ENCODE data around the gene CHCHD3. TPM values are rescaled to one million over a fixed set of nuclear protein-coding genes. Genes with fewer than 3 reads are reported as not detected.
"Not testable (repeated sequence)": the region's sequence is repeated elsewhere in the genome, so short reads cannot be mapped to it uniquely, and the experiment has no call there.

CHCHD3 gene
- total RNA-seq, 1 experiment from 2014 or later = 181 TPM

DNA sequence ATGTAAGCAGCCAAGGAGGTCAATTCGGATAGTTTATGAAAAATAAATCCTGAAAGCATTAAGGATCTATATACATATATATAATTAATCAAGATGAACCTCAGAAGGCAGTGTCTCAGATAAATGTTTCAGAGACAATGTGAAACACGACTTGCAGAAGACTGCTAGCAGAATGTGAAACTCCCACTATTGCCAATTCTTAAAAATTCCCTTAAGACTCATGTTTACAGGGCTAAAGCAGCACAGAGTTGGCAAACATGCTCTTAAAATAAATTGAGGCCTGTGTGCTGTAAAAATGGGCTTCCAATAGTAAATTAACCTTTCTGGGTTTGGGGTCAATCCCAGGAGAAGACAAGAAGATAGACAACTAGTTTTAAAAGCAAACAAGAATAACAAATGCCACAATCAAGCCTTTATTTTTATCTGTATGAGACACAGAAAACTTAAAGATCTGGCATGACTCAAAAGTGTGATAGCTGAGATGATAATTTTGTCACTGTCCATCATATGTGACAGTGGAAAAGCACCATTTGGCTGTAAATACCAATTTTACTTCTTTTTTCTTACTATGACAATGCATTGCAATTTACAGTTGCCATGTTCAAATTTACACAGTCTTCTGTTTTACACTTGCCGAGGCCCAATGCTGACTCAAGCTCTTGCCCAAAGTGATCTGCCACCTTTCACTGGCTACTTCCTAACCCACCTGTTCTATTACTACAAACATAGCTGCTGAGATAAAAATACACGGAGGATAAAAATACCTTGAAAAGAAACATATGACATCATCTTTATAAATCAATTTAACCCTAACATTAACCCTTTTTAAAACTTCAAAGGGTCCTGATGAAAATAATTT lies 78.6 kb downstream of the CHCHD3 start:
- DNase-seq (ENCODE audit: low spot score) = no peak

DNA sequence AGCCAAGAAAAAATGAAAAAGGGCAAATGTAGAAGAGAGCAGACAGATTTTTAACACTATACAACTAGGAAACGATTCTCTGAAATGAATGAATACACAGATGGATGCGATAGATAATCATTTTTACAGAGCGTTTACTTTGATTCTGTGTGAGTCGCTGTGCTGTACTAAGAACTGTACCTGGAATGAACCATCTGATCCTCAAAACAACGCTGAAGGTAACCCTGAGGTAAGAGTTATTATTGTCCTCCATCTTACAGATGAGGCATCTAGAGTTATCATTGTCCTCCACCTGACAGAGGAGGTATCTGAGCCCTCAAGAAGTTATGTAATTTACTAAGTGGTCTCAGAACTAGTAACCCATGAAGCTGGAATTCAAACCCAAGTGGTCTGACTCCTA lies 80.2 kb downstream of the CHCHD3 start:
- DNase-seq (ENCODE audit: low spot score) = no peak

DNA sequence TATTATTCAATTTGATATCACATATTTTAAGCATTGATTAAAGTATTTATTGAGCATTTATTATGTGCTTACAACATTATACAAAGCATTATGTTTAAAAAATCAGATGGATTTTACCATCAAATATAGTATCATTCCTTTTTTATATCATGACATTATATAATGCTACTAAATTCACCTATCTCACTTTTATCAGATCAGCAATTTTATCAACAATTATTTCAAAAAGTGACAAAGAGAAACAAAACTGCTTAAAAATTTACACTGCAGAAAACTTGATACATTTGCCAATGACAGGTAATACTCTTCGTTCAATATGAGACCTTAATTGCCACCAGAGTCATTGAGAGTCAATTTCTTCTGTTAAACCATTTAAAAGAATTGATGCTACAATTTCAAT lies 82.0 kb downstream of the CHCHD3 start:
- no peak for DNase-seq (ENCODE audit: low spot score)

DNA sequence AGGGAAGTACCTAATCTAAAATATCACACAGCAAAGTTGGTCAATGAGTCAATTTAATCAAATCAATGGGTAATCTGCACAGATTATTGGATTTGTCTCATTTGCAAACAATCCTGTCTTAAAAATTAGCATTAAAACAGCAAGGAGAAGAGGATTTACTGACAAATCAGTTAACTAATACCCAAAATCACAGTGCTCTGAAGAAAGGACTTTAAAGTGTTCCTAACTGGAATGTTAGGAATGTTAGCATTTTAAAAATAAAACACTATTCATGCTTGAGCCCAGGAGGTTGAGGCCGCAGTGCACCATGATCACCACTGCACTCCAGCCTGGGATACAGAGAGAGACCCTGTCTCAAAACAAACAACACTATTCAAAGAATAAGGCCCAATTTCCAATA lies 83.1 kb downstream of the CHCHD3 start:
- DNase-seq (ENCODE audit: low spot score) = no peak

DNA sequence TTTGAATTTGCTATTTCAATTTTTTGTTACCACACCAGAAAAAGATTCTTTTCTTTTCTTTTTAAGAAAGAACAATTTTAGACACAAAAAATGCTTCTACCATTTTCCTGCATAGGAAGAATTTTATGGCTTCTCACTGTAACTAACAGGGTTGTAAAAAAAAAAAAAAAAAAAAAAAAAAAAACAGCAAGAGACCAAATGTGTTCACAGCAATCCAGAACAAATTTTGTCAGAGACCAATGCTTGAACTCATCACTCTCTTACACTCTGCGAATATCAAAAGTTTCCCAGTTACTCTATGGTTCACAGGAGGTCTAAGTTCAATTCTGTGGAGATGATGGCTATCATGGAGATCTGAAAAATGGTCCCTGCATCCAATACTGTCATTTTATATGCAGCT lies 84.4 kb downstream of the CHCHD3 start:
- no peak for DNase-seq (ENCODE audit: low spot score)

DNA sequence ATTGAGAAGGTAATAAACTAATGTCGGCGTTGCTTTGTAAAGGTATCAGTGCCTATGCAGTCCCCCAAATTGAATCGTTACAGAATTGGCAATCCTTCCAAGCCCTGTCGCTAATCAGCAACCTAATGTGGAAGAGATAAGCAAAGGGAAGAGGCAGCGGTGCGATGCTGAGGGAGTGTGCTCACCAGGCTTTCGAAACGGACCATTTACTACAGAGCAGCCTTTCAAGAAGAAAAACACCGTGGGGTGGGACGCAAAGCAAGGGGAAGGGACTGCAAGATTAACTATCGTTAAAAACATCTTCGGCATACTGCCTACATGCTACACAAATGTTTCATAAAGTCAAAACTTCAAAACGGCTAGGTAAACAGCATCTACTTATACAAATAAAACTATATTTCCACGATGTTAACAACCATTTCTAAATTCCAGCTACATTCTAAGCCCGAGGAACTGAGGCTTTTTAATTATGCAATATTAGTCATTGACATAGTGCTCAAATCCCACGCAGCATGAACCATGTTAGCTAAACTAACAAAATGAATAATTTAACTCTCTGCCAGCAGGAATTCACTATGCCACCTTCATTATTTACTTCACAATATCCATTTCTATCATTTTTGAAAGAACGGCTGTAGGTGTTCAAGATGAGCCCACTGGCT lies 85.2 kb downstream of the CHCHD3 start:
- DNase-seq (ENCODE audit: low spot score) = no peak

DNA sequence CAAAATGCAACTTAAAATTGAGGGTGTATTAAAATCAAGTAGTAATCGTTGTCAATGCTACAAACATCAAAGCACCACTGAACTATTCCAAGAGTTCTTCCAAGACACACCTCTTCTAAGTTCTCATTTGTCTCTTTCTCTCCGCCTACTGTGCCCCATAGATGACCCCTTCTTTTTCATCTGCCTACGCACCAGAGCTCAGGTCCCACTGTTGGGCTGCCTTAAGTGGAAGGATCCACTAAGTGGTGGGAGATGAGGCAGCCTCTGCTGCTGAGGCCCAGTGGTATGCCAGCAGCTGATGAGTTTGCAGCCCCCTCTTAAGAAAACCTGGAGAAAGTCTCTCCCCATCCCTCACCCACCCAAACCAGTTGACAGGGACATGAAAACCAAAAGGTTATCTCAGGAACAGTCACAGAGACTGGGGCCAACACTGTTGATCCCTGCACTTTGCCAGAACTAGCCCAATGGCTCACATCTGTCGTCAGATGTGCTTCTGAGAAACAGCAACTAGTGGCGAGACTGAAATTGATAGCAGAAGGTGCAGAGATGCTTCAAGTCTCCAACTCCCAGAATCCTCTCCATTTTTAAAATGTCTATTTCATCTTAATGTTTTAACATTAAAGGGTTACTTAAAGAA lies 88.4 kb downstream of the CHCHD3 start:
- DNase-seq (ENCODE audit: low spot score) = no peak

DNA sequence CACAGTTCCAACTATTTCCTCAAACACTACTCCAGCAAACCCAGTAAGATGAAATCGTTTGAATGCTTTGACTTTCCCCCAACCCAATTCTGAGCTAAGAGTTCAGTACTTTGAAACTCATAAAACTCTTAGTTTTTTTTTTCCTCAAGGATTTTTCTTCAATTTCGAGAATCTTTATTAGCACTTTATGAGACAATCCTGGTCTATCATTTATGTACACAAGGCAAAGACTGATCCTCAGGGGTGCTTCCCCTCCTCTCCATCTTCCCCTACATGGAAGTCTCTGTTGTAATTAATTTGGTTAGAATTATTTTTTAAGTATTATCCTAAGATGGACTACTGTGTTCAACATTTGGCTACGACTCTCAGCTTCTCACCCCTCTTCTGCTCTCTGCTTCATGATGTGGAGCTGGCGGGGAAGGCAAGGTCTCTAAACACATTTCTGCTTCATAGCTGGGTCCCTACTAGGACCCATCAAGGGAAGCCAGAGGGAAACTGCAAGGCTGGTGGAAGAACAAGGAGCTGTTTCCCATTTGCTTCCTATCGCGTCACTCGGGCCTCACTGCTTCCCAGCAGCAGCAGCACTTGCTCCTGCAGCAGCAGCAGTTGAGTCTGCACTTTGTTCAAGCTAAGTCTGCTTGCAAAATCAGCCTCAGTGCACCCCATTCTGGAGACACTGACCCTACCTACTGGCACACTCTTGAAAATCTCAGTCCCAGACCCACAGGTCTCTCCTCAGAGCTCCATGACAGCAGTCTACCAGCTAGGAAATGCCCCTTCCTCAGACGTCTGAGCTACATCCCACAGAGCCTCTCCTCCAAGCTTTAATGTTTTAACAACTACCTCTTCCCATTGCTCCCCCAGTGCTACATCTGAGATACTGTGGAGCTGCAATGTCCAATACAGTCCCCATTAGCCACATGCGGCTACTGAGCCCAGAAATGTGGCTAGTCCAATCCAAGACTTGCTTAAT lies 90.0 kb downstream of the CHCHD3 start:
- DNase-seq (ENCODE audit: low spot score) = no peak

DNA sequence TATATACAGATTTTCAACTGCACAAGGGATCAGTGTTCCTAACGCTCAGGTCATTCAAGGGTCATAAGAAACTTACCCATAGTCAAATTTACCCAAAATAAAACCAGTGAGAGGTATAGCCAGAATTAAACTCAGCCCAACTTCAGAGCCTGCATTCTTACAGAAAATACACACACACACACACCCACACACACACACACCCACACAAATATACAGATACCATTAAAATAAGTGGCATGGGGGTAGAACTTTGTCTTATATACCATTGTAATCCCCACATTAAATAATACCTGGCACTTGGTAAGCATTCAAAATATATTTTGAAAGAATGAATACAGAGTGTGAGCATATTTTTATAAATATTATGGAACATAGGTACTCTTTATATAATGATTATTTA lies 93.8 kb downstream of the CHCHD3 start:
- DNase-seq (ENCODE audit: low spot score) = no peak

DNA sequence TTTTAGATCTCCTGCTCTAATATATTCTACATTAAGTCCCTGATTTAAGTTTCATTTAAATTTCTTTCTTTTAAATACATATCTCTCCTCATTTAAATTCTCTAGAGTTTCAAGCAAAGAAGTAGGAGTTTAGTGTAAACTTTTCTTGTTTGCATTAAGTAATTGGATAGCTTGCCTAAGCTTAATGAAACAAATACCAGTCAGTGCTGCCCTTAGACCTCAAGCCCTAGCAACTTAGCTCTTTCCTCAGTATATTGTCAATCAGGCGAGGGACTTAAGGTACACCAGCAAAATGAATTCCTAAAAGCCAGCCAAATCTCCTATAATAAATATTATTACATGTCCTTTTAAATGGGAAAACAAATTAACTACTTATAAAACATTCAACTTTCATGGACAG lies 101.5 kb downstream of the CHCHD3 start:
- no peak for DNase-seq (ENCODE audit: low spot score)

DNA sequence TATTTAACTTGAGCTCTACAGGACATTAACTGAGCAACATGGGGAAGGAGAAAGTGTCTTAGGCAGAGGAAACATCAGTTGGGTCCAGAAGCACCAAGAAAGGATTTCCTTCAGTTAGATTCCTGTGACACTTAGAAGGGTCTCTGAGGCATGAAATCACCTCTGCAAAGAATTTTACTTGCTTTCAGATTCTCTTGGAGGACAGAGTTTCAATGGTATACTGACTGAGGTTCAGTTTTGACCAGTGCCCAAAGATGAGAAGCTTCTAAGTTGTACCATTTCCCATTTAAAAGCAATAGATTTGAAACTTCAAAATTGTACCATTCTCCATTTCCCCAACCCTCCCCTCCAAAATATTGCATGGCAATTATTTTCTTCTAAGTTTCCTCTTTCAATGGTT lies 102.4 kb downstream of the CHCHD3 start:
- no peak for DNase-seq (ENCODE audit: low spot score)

DNA sequence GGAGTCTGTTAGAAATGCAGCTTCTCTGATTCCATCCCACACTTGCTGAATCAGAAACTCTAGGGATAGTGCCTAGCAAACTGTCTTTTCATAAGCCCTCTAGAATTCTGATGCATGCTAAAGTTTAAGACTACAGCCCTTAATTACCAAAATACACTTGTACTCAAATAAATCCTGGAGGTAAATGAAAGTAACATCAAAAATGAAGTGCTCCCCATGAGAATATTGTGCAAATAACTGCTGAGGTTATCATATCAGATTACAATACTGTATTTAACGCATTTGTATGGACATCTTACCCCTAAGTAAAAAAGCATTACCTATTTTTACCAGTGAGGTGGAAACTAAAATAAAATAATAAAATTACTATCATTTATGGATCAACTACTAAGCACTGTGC lies 104.7 kb downstream of the CHCHD3 start:
- no peak for DNase-seq (ENCODE audit: low spot score)

DNA sequence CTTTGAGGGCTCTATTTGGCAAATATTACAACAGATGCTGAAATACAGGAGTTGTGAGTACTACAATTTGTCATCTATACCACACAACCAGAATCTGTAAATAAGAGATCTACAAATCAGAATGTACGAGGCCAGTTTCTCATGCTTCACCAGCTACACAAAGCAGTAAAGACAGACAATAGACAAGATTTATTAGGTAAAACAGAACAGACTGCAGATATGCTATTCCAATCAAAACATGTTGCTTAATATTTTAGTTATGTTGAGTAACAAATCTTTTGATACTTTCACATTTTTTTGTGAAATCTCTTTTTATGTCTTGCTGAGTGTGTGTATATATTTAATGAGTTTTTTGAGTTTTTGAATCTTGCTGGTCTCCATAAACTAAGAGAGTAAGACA lies 109.1 kb downstream of the CHCHD3 start:
- no peak for DNase-seq (ENCODE audit: low spot score)

DNA sequence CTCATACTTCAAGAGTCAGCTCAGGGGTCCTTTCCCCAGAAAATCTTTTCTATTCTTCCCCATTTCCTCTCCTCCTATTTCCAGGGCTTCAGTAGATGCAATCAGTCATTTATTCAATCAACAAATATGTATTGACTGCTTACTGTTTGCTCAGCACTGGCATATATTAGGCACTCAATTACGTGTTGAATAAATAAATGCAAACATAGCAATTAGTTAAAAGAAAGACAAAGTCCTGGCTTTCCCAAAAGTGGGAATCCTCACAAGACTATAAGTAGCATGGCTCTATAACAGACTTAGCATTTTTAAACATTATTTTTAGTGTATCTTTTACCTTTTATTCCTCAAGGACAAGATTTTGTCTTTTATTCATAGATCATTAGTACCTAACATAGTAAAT lies 111.6 kb downstream of the CHCHD3 start:
- DNase-seq (ENCODE audit: low spot score) = no peak

DNA sequence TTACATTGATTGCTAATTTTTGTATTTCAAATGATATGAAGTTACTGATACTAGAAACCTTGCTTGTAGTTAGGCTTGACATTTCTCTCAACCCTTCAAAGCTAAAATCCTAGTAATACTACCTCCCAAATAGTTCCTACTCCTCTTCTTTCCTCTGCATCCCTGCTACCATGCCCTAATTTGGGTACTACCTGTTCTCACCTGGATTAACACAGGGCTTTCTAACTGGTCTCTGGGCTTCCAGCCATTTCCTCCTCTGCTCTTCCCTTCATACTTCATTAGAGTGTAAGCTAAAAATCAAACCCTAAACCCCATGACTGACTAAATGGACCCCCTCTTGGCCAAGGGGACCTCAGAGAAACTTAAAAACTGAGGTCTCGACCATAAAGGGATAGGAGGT lies 112.4 kb downstream of the CHCHD3 start:
- no peak for DNase-seq (ENCODE audit: low spot score)

DNA sequence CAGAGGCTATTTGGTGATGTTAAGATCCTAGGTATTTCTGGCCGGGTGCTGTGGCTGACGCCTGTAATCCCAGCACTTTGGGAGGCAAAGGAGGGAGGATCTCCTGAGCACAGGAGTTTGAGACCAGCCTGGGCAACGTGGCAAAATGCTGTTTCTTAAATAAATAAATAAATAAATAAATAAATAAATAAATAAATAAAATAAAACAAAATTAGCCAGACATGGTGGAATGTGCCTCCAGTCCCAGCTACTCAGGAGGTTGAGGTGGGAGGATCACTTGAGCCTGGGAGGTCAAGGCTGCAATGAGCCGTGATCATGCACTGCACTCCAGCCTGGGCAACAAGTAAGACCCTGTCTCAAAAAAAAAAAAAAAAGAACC lies 114.4 kb downstream of the CHCHD3 start:
- DNase-seq (ENCODE audit: low spot score) = not testable (repeated sequence)

DNA sequence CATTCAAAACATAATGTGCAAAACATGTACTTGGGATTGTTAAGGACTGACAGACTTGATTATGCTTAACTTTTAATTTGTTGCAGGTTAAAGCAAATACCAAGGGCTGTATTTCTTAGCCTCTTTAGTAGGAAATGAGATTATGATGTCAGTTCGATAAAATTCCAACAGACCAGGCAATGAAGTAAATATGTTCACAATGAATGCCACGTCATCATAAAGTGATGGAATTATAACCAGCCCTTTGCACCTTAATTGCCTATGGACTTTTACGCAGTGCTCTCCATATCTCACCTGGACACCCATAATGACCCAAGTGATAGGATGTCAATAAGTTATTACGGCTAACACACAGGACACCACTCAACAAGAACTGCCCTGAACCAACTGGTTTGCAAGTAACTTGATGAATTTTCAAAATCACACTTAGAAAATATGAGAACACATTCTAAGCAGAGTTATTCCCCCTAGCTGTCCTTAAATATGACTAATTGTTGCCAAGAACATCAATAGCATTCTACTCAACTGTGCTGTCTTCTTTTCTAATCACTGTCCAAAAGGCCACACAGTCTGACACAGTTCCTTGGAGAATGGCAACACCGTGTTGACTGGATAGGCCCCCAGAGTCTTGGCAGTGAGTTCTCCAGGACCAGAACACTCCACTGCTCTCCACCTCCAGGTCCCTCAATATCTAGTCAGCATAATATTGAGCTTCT lies 115.0 kb downstream of the CHCHD3 start:
- no peak for DNase-seq (ENCODE audit: low spot score)

DNA sequence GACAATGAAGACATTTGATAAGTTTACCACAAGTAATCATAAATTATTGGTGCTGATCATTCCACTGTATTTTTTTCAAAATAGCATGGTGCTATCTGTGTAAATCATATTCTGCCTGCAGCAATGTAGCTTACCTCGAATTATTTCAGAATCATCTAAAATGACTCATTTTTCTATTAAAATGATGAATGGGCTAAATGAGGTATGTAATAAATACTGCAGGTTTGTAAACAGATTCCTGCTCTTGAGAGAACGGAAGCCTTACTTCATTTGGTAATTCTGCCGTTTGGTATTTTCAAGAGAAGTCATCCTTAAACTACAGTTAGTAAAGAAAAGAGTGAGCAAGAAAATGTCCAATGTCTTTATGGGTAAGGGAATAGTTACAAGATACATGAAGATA lies 115.9 kb downstream of the CHCHD3 start:
- no peak for DNase-seq (ENCODE audit: low spot score)

DNA sequence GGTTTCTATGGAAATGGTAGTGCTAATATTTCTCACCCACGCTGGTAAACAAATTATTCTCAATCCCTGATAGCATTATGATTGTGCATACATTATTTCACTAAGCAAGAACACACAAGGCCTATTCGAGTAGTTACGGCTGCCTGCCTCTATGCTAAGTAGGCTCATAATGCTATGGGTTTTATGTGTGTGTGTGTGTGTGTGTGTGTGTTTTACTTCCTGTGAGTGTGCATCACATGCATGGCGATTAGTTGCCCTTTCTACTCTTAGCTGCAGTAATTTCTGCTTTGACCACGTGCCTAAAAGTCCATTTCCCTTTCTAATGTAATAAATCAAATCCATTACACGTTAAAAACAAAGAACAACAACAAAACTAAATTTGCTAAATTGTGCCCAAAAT lies 117.0 kb downstream of the CHCHD3 start:
- no peak for DNase-seq (ENCODE audit: low spot score)

DNA sequence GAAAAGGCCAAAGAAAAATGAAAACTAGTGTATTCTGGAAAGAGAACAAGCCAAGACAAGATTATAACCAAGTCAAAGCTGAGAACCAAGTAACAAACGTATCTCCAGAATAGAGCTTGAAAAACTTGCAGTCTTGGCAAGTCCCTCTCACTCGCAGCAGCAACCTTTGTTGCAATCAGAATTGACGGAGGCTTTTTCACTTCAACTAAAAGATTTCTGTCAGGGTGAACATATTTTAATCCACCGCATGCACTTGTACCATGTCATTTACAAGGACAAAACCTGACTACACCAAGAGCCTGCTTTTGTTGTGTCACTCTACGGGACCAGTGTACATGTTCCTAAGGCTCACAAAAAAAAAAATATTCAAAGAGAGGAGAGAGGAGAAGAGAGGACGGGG lies 122.0 kb downstream of the CHCHD3 start:
- DNase-seq (ENCODE audit: low spot score) = no peak

DNA sequence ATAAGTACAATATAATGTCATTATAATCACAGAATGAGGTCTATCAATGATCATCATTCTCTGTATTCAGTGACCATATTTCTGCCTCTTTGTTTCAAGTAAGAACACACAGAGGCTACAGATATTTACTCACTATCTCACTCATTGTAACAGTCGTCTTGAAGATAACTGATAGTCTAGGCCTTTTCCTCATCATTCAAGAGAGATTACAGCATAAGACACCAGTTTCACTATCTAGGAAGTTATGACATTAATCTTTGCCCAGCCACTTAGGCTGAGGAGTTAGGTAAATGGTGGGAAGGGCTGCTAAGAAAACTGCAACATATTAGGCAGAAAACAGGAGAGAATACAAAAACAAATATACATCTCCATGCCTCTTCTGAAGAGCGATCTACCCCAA lies 125.3 kb downstream of the CHCHD3 start:
- no peak for DNase-seq (ENCODE audit: low spot score)

Data from A172 (cell line).